HepG2 (cell line): ENCODE measurements around the gene CEBPB. TPM values are rescaled to one million over a fixed set of nuclear protein-coding genes. Genes with fewer than 3 reads are reported as not detected.
A peak's percentile ranks its signal among the peaks of the same experiment; 100 is the strongest.

Experiments used
- ATRX ChIP-seq: sonication (generic); formaldehyde crosslinking; IDR thresholded peaks from 2 replicates; pipeline ENCODE4 v1.4.0; 2020; ENCODE audit warnings: missing genetic modification reagents, borderline replicate concordance
- BORCS8-MEF2B ChIP-seq: sonication (generic); formaldehyde crosslinking; IDR thresholded peaks from 2 replicates; pipeline ENCODE4 v1.8.0; 2022; ENCODE audit warnings: mild to moderate bottlenecking, missing genetic modification reagents
- CREB1 ChIP-seq, 2 experiments: fragments of 450-650 bp in 1 of 2; IDR thresholded peaks; 2 replicates each; pipeline ENCODE4 v1.6.1; 2016 to 2017; ENCODE audit warnings: control low read depth in 1 of 2, mild to moderate bottlenecking in 1 of 2, missing compliant biosample characterization in 1 of 2, missing genetic modification characterization in 1 of 2
- GABPA ChIP-seq, 2 experiments: IDR thresholded peaks; 2 replicates each; pipeline ENCODE4 v1.6.1; 2011 to 2016; ENCODE audit warnings: low read depth in 2 of 2, low read length in 1 of 2, missing biosample characterization in 1 of 2, missing genetic modification characterization in 1 of 2
- MZF1 ChIP-seq: sonication (generic); formaldehyde crosslinking; IDR thresholded peaks from 2 replicates; pipeline ENCODE4 v1.8.1; 2023; ENCODE audit warnings: mild to moderate bottlenecking, missing genetic modification reagents, borderline replicate concordance
- PPARG ChIP-seq: conservative IDR thresholded peaks from 2 replicates; pipeline ENCODE4 v1.6.1; 2016; ENCODE audit warnings: missing biosample characterization, missing genetic modification reagents
- ZNF138 ChIP-seq: sonication (generic); formaldehyde crosslinking; IDR thresholded peaks from 2 replicates; pipeline ENCODE4 v1.5.0; 2020; ENCODE audit warnings: mild to moderate bottlenecking, low read depth, missing genetic modification reagents
- ZNF205 ChIP-seq: IDR thresholded peaks from 2 replicates; pipeline ENCODE4 v1.6.1; 2018; ENCODE audit warnings: missing biosample characterization, missing genetic modification reagents
- ZNF274 ChIP-seq: sonication (generic); formaldehyde crosslinking; IDR thresholded peaks from 2 replicates; pipeline ENCODE4 v1.5.1; 2020; ENCODE audit warnings: mild to moderate bottlenecking, missing genetic modification reagents
- ZNF703 ChIP-seq: sonication (generic); formaldehyde crosslinking; IDR thresholded peaks from 2 replicates; pipeline ENCODE4 v1.5.1; 2020; ENCODE audit warnings: missing genetic modification reagents, mild to moderate bottlenecking, moderate library complexity, borderline replicate concordance
- ZNF792 ChIP-seq: IDR thresholded peaks from 2 replicates; pipeline ENCODE4 v1.6.1; 2016
- polyA plus RNA-seq, 8 experiments: library from polyadenylated mRNA; depleted of rRNA in 3 of 8; stranded (reverse) in 7 of 8; unstranded in 1 of 8; fragments of >200 nt; fragmentation: Illumina TruSeq in 4 of 8; extraction: Trizol in 4 of 8; gene quantifications; 2 replicates each; pipeline versions ENCODE4 v1.2.1 to v1.2.3, GENCODE V29; 2011 to 2016; ENCODE audit warnings: low read depth in 4 of 8, missing spikeins in 1 of 8, mixed read lengths in 1 of 8; ENCODE audit not compliant: insufficient read depth in 1 of 8
- total RNA-seq, 5 experiments: library from RNA; depleted of rRNA; stranded (reverse); fragments of >200 nt; fragmentation: Illumina TruSeq; extraction: Trizol; gene quantifications; 2 replicates each; pipeline ENCODE4 v1.2.3, GENCODE V29; 2016; ENCODE audit warnings: low read depth in 1 of 5
- TF ChIP-seq, protein P1 (sequence below): sonication (generic); formaldehyde crosslinking; IDR thresholded peaks from 2 replicates; pipeline ENCODE4 v1.4.0; 2020; ENCODE audit warnings: mild to moderate bottlenecking, missing genetic modification reagents
- TF ChIP-seq, protein P2 (sequence below): sonication (generic); formaldehyde crosslinking; IDR thresholded peaks from 2 replicates; pipeline ENCODE4 v1.9.0; 2021; ENCODE audit warnings: missing genetic modification reagents, borderline replicate concordance
- TF ChIP-seq, protein P3 (sequence below): sonication (generic); formaldehyde crosslinking; IDR thresholded peaks from 2 replicates; pipeline ENCODE4 v1.5.0; 2020; ENCODE audit warnings: mild to moderate bottlenecking, missing genetic modification reagents, borderline replicate concordance
- TF ChIP-seq, protein P4 (sequence below): sonication (generic); formaldehyde crosslinking; IDR thresholded peaks from 2 replicates; pipeline ENCODE4 v1.8.1; 2023; ENCODE audit warnings: missing genetic modification reagents, mild to moderate bottlenecking, borderline replicate concordance

CEBPB gene
- total and polyA plus RNA-seq, 2 of the 13 experiments (the other 11 are each of a cell fraction or from before 2014, with no cell fraction given): 18.5 to 28.2 TPM

DNA sequence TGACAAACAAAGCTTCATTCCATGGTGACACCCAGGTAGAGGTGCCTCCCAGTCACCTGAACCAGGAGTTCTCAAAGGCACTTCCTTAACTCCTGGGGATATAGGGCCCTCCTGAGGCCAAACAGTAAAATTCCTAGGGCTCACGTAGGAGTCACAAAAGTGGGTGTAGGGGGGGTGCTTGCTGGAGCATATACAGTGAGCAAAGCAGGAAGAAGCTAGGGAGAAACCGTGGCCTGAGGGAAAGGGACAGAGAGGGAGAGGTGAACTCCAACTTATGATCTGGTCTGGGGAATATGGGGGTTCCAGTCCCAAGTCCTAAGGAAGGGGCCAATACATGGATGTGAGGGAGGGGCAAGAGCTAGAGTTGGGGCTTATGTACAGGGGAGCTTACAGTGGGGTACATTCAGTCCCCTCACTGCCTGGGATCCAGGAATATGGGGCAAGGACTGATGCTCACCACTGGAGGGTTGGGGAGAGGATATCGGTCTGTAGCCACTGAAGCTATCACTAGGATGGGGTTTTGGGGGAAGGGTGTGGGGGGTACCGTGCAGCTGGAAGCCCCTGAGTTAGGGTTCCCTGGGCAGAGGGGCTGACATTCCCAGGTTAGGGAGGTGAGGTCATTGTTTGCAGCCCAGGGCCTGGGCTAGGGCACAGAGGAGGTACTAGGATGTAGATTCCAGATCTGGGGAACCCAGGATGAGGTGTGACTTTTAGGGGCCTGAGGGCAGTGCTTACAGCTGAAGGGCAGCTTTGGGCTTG, 38.1 kb upstream of the CEBPB start (continued):
- TF ChIP-seq, protein P1, sequence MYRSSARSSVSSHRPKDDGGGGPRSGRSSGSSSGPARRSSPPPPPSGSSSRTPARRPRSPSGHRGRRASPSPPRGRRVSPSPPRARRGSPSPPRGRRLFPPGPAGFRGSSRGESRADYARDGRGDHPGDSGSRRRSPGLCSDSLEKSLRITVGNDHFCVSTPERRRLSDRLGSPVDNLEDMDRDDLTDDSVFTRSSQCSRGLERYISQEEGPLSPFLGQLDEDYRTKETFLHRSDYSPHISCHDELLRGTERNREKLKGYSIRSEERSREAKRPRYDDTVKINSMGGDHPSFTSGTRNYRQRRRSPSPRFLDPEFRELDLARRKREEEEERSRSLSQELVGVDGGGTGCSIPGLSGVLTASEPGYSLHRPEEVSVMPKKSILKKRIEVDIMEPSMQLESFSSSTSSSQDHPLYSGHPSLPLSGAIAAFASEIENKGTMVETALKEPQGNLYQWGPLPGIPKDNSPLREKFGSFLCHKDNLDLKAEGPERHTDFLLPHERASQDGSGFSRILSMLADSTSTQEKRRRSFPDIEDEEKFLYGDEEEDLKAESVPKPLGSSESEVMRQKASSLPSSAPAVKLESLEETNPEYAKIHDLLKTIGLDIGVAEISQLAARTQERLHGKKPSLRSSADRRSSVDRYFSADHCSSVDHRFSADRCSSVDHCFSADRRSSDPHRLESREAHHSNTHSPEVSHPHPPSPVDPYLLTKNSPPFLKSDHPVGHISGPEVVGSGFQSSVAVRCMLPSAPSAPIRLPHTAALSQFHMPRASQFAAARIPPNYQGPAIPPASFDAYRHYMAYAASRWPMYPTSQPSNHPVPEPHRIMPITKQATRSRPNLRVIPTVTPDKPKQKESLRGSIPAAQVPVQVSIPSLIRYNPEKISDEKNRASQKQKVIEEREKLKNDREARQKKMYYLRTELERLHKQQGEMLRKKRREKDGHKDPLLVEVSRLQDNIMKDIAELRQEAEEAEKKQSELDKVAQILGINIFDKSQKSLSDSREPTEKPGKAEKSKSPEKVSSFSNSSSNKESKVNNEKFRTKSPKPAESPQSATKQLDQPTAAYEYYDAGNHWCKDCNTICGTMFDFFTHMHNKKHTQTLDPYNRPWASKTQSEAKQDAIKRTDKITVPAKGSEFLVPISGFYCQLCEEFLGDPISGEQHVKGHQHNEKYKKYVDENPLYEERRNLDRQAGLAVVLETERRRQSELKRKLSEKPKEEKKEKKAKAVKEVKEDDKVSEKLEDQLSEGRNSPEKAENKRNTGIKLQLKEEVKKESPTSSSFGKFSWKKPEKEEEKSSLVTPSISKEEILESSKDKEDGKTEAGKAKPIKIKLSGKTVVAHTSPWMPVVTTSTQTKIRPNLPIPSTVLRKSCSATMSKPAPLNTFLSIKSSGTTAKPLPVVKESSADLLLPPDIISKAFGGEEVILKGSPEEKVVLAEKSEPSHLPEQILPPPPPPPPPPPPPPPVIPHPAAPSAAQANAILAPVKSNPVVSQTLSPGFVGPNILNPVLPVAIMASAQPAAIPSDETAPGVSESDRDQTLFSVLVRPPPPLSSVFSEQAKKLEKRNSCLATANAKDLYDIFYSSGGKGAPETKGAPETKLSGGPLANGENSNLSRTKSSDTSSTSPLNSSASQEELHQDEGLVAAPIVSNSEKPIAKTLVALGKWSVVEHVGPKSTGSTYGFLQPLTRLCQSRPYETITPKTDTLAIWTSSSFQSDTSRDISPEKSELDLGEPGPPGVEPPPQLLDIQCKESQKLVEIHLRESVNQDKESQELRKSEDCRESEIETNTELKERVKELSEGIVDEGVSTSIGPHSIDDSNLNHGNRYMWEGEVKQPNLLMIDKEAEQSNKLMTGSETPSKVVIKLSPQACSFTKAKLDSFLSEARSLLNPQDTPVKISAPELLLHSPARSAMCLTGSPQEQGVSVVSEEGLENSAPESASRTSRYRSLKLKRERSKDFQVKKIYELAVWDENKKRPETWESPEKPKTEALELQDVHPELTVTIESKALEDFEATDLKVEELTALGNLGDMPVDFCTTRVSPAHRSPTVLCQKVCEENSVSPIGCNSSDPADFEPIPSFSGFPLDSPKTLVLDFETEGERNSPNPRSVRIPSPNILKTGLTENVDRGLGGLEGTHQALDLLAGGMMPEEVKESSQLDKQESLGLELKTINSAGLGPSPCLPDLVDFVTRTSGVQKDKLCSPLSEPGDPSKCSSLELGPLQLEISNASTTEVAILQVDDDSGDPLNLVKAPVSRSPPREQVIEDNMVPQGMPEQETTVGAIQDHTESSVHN (CRISPR knock-in tag): no peak
- no peak for TF ChIP-seq GABPA (IDR thresholded peaks at IDR 0.05; ENCODE audit: low read depth, low read length)
- no peak for TF ChIP-seq GABPA (CRISPR knock-in tag; IDR thresholded peaks at IDR 0.05; ENCODE audit: low read depth)
- TF ChIP-seq ZNF138 (CRISPR knock-in tag): no peak
- TF ChIP-seq, protein P2, sequence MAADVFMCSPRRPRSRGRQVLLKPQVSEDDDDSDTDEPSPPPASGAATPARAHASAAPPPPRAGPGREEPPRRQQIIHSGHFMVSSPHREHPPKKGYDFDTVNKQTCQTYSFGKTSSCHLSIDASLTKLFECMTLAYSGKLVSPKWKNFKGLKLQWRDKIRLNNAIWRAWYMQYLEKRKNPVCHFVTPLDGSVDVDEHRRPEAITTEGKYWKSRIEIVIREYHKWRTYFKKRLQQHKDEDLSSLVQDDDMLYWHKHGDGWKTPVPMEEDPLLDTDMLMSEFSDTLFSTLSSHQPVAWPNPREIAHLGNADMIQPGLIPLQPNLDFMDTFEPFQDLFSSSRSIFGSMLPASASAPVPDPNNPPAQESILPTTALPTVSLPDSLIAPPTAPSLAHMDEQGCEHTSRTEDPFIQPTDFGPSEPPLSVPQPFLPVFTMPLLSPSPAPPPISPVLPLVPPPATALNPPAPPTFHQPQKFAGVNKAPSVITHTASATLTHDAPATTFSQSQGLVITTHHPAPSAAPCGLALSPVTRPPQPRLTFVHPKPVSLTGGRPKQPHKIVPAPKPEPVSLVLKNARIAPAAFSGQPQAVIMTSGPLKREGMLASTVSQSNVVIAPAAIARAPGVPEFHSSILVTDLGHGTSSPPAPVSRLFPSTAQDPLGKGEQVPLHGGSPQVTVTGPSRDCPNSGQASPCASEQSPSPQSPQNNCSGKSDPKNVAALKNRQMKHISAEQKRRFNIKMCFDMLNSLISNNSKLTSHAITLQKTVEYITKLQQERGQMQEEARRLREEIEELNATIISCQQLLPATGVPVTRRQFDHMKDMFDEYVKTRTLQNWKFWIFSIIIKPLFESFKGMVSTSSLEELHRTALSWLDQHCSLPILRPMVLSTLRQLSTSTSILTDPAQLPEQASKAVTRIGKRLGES (CRISPR knock-in tag): no peak
- TF ChIP-seq, protein P3, sequence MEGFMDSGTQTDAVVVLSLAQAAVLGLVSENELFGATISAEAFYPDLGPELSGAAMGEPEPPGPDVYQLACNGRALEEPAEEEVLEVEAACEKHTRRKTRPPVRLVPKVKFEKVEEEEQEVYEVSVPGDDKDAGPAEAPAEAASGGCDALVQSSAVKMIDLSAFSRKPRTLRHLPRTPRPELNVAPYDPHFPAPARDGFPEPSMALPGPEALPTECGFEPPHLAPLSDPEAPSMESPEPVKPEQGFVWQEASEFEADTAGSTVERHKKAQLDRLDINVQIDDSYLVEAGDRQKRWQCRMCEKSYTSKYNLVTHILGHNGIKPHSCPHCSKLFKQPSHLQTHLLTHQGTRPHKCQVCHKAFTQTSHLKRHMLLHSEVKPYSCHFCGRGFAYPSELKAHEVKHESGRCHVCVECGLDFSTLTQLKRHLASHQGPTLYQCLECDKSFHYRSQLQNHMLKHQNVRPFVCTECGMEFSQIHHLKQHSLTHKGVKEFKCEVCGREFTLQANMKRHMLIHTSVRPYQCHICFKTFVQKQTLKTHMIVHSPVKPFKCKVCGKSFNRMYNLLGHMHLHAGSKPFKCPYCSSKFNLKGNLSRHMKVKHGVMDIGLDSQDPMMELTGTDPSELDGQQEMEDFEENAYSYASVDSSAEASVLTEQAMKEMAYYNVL: no peak; the same call in 1 of the 2 replicates
- TF ChIP-seq PPARG (CRISPR knock-in tag): no peak
- 0 out of 2 replicates have a peak, but pooled peaks have one; percentile 2 for TF ChIP-seq ZNF792 (CRISPR knock-in tag)
- TF ChIP-seq ATRX: no peak
- no peak for TF ChIP-seq ZNF205 (CRISPR knock-in tag)
- peak; percentile 60; the same call in 1 of the 2 replicates for TF ChIP-seq ZNF274 (CRISPR knock-in tag)
- no peak for TF ChIP-seq ZNF703 (CRISPR knock-in tag)
- TF ChIP-seq CREB1 (IDR thresholded peaks at IDR 0.05): no peak
- TF ChIP-seq CREB1 (CRISPR knock-in tag; IDR thresholded peaks at IDR 0.05): no peak
- TF ChIP-seq MZF1 (CRISPR knock-in tag): no peak
- no peak for TF ChIP-seq BORCS8-MEF2B (CRISPR knock-in tag)
- TF ChIP-seq, protein P4, sequence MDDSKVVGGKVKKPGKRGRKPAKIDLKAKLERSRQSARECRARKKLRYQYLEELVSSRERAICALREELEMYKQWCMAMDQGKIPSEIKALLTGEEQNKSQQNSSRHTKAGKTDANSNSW: 0 out of 2 replicates have a peak, but pooled peaks have one; percentile 22
